ENCODE results near the gene PEX14. TPM values are rescaled to one million over a fixed set of nuclear protein-coding genes. Genes with fewer than 3 reads are reported as not detected.
A peak's percentile ranks its signal among the peaks of the same experiment; 100 is the strongest.

PEX14 gene
- polyA plus RNA-seq, 3 donors: 2.2 to 8.8 (median 2.7) TPM

DNA sequence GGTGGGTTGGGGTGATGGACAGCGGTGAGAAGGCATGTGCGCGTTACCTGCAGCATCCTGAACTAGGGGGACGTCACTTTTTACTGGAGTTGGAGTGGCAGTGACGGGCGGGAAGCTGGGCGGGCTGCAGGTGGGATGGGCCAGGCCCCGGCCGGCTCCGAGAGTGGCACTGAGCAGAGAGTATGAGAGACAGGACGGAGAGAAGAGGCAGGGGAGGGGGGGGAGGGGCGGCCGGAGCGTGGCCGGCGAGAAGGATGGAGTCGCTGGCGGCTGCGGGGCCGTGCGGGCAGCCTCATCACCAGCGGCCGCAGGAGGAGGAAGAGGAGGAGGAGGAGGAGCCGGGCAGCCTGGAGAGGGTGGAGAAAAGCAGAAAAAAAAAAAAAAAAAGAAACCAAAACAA, 167.2 kb downstream of the PEX14 start:
- no peak overlapping the region for H3K27ac ChIP-seq (ENCODE audit: low read depth in 1 of 2, low read length in 2 of 2)
- H3K27me3 Mint-ChIP-seq (ENCODE audit: low read depth in 3 of 3): peaks cover 21 to 32% (median 25%) of the 10 kb centered on the region in 3 donors
- no peak overlapping the region for H3K4me3 Mint-ChIP-seq
- WGBS (ENCODE audit: insufficient coverage): 95% methylated on average over 12 of the region's 24 CpGs
- no peak for TF ChIP-seq CTCF (IDR thresholded peaks at IDR 0.05)
- no peak for DNase-seq
- peak overlapping the region in 1 of 7 donors; percentile 17 for H3K27ac Mint-ChIP-seq
- no peaks in the 10 kb centered on the region for H3K4me1 ChIP-seq (ENCODE audit: control insufficient read depth in 1 of 2, insufficient read depth in 2 of 2, low read length in 2 of 2)
- H3K4me2 ChIP-seq (replicated peaks; ENCODE audit: extremely low read depth, low read length, poor library complexity, severe bottlenecking): no peak overlapping the region
- peaks cover 5 to 18% of the 10 kb centered on the region in 2 donors for H3K27me3 ChIP-seq (ENCODE audit: control insufficient read depth in 2 of 2, insufficient read depth in 2 of 2, low read length in 2 of 2)
- H3K36me3 Mint-ChIP-seq: peaks cover 0 to 8% of the 10 kb centered on the region in 2 donors
- no peaks in the 10 kb centered on the region for H3K4me1 Mint-ChIP-seq
- no peak overlapping the region for H2AFZ ChIP-seq (ENCODE audit: insufficient read depth, low read depth, low read length, poor library complexity, severe bottlenecking)
- H3K4me3 ChIP-seq (replicated peaks in 1 of 3; ENCODE audit: low read depth in 2 of 3, low read length in 3 of 3): no peak overlapping the region
- H3K9me3 Mint-ChIP-seq: peaks cover 0 to 7% (median 5%) of the 10 kb centered on the region in 7 donors
- no peaks in the 10 kb centered on the region for H4K20me1 ChIP-seq (ENCODE audit: insufficient read depth, low read length)
- no peaks in the 10 kb centered on the region for H3K79me2 ChIP-seq (ENCODE audit: insufficient read depth, low read length)
- intact Hi-C loops (cut with micrococcal nuclease): no loop called here
- no peaks in the 10 kb centered on the region for H3K36me3 ChIP-seq (replicated peaks in 1 of 2; ENCODE audit: control insufficient read depth in 1 of 2, insufficient read depth in 2 of 2, low read length in 2 of 2)
- H3K9ac ChIP-seq (ENCODE audit: insufficient read depth, low read length, poor library complexity, severe bottlenecking): no peak overlapping the region
- H3K9me3 ChIP-seq (replicated peaks in 1 of 2; ENCODE audit: control insufficient read depth in 1 of 2, insufficient read depth in 1 of 2, low read length in 2 of 2): no peaks in the 10 kb centered on the region

GRCh38 chr1:10642403-10643080, 167.8 kb downstream of the PEX14 start:
- Histone ChIP-seq H3K9ac (ENCODE audit: insufficient read depth, low read length, poor library complexity, severe bottlenecking) (no peak overlapping the region), H3K79me2 (ENCODE audit: insufficient read depth, low read length) (no peaks in the 10 kb centered on the region), H4K20me1 (ENCODE audit: insufficient read depth, low read length) (no peaks in the 10 kb centered on the region), H3K4me3 (replicated peaks in 1 of 3; ENCODE audit: low read depth in 2 of 3, low read length in 3 of 3) (no peak overlapping the region), H3K4me2 (replicated peaks; ENCODE audit: extremely low read depth, low read length, poor library complexity, severe bottlenecking) (no peak overlapping the region), H3K4me1 (ENCODE audit: control insufficient read depth in 1 of 2, insufficient read depth in 2 of 2, low read length in 2 of 2) (no peaks in the 10 kb centered on the region), H3K9me3 (replicated peaks in 1 of 2; ENCODE audit: control insufficient read depth in 1 of 2, insufficient read depth in 1 of 2, low read length in 2 of 2) (no peaks in the 10 kb centered on the region), H3K27ac (ENCODE audit: low read depth in 1 of 2, low read length in 2 of 2) (no peak overlapping the region), H2AFZ (ENCODE audit: insufficient read depth, low read depth, low read length, poor library complexity, severe bottlenecking) (no peak overlapping the region), H3K27me3 (ENCODE audit: control insufficient read depth in 2 of 2, insufficient read depth in 2 of 2, low read length in 2 of 2) (peaks cover 5 to 13% of the 10 kb centered on the region in 2 donors), H3K36me3 (replicated peaks in 1 of 2; ENCODE audit: control insufficient read depth in 1 of 2, insufficient read depth in 2 of 2, low read length in 2 of 2) (no peaks in the 10 kb centered on the region)
- WGBS (ENCODE audit: insufficient coverage): 96% methylated on average over 29 of the region's 31 CpGs
- Mint-ChIP-seq H3K36me3 (peaks cover 0 to 6% of the 10 kb centered on the region in 2 donors), H3K27ac (peak overlapping the region in 1 of 7 donors; percentile 17), H3K4me1 (no peaks in the 10 kb centered on the region), H3K4me3 (no peak overlapping the region), H3K27me3 (ENCODE audit: low read depth in 3 of 3) (peaks cover 16 to 26% (median 20%) of the 10 kb centered on the region in 3 donors), H3K9me3 (peaks cover 0 to 7% (median 5%) of the 10 kb centered on the region in 7 donors)
- DNase-seq: no peak
- no peak for TF ChIP-seq CTCF (IDR thresholded peaks at IDR 0.05)
- intact Hi-C loops (cut with micrococcal nuclease): no loop called here

All from CD14-positive monocyte (primary cell).